PC-9 (cell line): ENCODE results near the gene UQCRQ.

ENCODE experiments used
- EZH2 ChIP-seq: fragments of 200-600 bp; sonication (generic); IDR thresholded peaks from 2 replicates; pipeline ENCODE4 v1.8.0; 2017; ENCODE audit warnings: antibody characterized with exemption, low read depth
- TF ChIP-seq, protein P1 (sequence below): fragments of 200-600 bp; sonication (generic); conservative IDR thresholded peaks from 2 replicates; pipeline ENCODE4 v1.6.1; 2017; ENCODE audit warnings: mixed run types, antibody characterized with exemption, mild to moderate bottlenecking, moderate library complexity

DNA sequence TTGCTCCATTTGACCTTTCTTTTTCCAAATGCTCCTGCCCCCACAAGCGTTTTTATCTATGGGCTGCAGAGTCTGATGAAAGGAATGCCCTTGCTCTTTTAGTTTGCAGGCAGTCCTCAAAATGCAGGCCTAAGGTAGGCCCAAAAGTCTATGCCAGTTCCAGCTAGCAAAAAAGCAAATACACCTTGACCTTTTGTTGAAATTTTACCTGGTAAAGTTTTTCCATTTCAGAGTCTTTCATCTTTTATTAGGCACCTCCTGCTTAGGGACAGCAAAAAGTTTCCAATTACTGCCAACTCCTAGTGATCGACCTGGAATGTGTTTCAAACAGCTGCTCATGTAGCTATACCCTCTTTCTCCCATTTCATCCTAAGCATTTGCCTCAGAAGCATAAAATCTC, 4.4 kb downstream of the UQCRQ start:
- TF ChIP-seq, protein P1, sequence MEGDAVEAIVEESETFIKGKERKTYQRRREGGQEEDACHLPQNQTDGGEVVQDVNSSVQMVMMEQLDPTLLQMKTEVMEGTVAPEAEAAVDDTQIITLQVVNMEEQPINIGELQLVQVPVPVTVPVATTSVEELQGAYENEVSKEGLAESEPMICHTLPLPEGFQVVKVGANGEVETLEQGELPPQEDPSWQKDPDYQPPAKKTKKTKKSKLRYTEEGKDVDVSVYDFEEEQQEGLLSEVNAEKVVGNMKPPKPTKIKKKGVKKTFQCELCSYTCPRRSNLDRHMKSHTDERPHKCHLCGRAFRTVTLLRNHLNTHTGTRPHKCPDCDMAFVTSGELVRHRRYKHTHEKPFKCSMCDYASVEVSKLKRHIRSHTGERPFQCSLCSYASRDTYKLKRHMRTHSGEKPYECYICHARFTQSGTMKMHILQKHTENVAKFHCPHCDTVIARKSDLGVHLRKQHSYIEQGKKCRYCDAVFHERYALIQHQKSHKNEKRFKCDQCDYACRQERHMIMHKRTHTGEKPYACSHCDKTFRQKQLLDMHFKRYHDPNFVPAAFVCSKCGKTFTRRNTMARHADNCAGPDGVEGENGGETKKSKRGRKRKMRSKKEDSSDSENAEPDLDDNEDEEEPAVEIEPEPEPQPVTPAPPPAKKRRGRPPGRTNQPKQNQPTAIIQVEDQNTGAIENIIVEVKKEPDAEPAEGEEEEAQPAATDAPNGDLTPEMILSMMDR: no peak
- TF ChIP-seq EZH2: no peak
